HepG2 (cell line): ENCODE measurements around the gene SLC26A4.

Experiments used
- CTCF ChIP-seq: sonication (generic); formaldehyde crosslinking; IDR thresholded peaks from 2 replicates; pipeline ENCODE4 v1.5.0; 2020; ENCODE audit warnings: mild to moderate bottlenecking, missing genetic modification reagents, moderate library complexity
- MYC ChIP-seq: sonication (generic); formaldehyde crosslinking; IDR thresholded peaks from 2 replicates; pipeline ENCODE4 v1.9.0; 2021; ENCODE audit warnings: missing genetic modification reagents, borderline replicate concordance
- POLR2A ChIP-seq, 2 experiments: IDR thresholded peaks; 2 replicates each; pipeline ENCODE4 v1.6.1; 2011; ENCODE audit warnings: low read depth in 2 of 2, low read length in 2 of 2, mild to moderate bottlenecking in 1 of 2, moderate library complexity in 1 of 2; ENCODE audit not compliant: insufficient read depth in 1 of 2
- SNRNP70 ChIP-seq: fragments of 200-400 bp; formaldehyde crosslinking; IDR thresholded peaks from 2 replicates; pipeline ENCODE4 v1.6.1; 2017; ENCODE audit warnings: mild to moderate bottlenecking, low read depth, low read length, moderate library complexity
- TAF1 ChIP-seq: sonication (generic); formaldehyde crosslinking; IDR thresholded peaks from 2 replicates; pipeline ENCODE4 v1.4.0; 2020; ENCODE audit warnings: missing genetic modification reagents
- ZNF10 ChIP-seq: sonication (generic); formaldehyde crosslinking; IDR thresholded peaks from 2 replicates; pipeline ENCODE4 v1.4.0; 2020; ENCODE audit warnings: mild to moderate bottlenecking, low read depth, missing genetic modification reagents, borderline replicate concordance

- no peak for TF ChIP-seq POLR2A (IDR thresholded peaks at IDR 0.05; ENCODE audit: insufficient read depth in 1 of 2, low read depth in 2 of 2, low read length in 2 of 2)
- TF ChIP-seq SNRNP70: no peak
- TF ChIP-seq TAF1 (CRISPR knock-in tag): no peak
- TF ChIP-seq MYC: no peak
- no peak for TF ChIP-seq ZNF10 (CRISPR knock-in tag)
- no peak for TF ChIP-seq CTCF (CRISPR knock-in tag)
Measured at GRCh38 chr7:107643938-107644308, 16.7 kb upstream of the SLC26A4 start.
